HG02678 (cell line): ENCODE data around the gene ATP2A1.
A peak's percentile ranks its signal among the peaks of the same experiment; 100 is the strongest.

Experiments used
- ATAC-seq: cut with Tn5 transposase; IDR thresholded peaks from one replicate; pipeline ENCODE4 v1.9.1; 2021; ENCODE audit warnings: mild to moderate bottlenecking, moderate library complexity; ENCODE audit not compliant: unreplicated experiment

ATP2A1 gene

DNA sequence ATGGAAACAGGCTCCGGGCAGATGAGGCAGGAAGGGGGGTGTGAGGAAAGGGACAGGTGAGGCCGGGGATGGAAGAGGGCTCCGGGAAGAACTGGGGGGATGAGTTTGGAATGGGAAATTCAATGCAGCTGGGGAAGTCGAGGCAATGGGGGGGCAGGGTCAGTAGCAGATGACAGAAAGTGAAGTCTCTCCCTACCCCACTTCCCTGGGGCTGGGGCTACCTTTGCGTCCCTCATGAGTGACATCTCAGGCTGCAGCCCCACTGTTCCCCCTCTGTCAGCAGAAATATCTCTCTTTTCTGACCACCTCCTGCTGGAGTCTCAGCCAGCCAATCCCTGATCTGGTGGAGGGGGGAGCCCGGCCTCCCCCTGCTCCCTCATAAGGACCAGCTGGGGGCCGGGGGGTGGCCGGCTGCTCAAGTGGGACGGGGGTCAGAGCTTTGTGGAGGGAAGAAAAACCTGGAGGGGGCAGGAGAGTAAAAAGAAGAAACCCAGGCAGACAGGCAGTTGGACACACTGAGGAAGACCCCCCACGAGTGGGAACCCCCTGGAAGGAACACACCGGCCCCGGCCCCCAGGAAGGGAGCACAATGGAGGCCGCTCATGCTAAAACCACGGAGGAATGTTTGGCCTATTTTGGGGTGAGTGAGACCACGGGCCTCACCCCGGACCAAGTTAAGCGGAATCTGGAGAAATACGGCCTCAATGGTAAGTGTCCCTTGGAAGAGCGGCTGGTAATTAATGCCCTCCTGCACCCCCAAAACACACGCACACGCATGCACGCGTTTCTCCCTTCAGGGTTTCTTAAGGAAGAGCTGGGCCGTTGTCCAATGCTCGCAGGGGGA lies at the start of gene ATP2A1:
Gene ATP2A1 (plus strand): TSS at position 406 of the 844 bp plus-strand sequence. CDS start 184 bp downstream, at position 590.
- ATAC-seq = no peak

- ATAC-seq = no peak
These were observed 48.5 kb upstream of the ATP2A1 start for GRCh38 chr16:28829747-28830146.

GRCh38 chr16:28830531-28830930 lies 47.8 kb upstream of the ATP2A1 start:
- no peak for ATAC-seq

- ATAC-seq = no peak
These were observed 43.9 kb upstream of the ATP2A1 start for GRCh38 chr16:28834349-28834748.

DNA sequence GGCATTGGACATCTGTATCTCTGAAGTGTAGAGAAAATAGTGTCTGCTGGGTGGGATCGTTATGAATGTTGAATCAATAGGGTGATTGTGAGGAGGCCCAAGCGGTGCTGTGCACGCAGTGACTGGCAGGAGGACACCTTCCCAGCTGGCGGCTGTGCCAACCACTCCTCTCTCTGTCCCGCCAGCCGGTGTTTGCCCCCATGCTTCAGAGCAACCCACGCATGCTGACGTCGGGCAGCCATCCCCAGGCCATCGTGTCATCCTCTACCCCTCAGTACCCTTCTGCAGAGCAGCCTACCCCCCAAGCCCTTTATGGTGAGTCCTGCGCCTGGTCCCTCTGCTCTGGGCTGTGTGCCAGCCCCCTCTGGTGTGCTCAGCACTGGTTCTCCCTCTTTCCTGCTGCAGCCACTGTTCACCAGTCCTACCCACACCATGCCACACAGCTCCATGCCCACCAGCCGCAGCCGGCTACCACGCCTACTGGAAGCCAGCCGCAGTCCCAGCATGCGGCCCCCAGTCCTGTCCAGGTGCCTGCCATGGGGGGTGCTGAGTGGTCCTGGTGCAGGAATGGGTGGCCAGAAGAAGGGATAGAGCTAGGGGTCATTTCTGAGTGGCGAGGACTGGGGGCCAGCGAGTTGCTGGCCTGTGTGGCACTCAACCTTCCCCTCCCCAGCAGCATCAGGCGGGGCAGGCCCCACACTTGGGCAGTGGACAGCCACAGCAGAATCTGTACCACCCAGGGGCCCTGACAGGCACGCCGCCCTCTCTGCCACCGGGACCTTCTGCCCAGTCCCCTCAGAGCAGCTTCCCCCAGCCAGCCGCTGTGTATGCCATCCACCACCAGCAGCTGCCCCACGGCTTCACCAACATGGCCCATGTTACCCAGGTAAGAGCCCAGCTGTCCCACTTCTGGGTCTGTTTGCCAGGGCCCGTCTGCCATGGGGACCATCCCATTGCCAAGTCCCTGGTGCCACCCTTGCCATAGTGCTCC lies 43.1 kb upstream of the ATP2A1 start:
- ATAC-seq = no peak

DNA sequence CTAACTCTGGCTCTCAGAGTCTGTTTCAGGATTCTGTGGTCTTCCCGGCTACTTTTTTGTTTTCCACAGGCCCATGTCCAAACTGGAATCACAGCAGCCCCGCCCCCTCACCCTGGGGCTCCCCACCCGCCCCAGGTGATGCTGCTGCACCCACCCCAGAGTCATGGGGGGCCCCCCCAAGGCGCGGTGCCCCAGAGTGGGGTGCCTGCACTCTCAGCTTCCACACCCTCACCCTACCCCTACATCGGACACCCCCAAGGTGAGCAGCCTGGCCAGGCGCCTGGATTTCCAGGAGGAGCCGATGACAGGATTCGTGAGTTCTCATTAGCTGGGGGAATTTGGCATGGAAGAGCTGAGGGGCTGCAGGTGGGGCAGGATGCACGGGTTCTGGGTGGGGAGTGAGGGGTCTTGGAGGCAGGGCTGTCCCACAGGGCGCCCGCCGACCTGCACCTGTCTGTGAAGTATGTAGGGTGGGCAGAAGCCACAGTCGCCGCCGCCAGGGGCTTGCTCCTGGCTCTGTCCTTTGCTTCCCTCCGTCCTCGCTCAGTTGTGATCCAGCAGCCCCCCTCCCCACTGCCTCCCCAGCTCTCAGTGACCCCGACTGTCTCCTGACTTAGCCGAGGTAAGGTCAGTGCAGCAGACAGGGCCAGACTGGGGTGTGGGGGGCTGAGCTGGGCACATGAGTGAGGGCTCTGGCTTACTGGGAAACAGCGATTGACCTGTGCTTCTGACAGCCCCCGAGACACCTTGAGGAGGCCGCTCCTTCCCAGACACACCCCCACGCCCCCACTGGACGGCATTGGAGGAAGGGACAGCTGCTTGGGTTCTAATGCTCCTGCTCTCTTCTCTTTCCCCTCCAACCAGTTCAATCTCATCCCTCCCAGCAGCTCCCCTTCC lies 42.2 kb upstream of the ATP2A1 start:
- ATAC-seq = no peak

DNA sequence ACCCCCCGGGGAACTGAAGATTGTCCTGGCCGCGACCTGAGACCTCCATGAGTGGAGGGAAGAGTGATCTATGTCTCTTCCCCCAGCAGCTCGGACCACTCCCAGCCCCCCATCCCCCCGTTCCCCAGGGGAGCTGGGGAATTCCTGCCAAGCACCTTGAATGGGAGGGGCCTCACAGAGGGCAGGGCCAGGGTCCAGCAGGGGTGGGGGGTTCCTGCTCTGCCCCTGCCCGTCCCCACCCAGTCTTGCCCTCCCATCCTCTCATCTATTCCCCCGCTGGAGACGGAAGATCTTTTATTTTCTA lies 41.6 kb upstream of the ATP2A1 start:
- ATAC-seq = no peak

GRCh38 chr16:28837672-28838557 lies 40.4 kb upstream of the ATP2A1 start:
- no peak for ATAC-seq

- ATAC-seq = no peak
These were observed 39.8 kb upstream of the ATP2A1 start for GRCh38 chr16:28838558-28838918.

DNA sequence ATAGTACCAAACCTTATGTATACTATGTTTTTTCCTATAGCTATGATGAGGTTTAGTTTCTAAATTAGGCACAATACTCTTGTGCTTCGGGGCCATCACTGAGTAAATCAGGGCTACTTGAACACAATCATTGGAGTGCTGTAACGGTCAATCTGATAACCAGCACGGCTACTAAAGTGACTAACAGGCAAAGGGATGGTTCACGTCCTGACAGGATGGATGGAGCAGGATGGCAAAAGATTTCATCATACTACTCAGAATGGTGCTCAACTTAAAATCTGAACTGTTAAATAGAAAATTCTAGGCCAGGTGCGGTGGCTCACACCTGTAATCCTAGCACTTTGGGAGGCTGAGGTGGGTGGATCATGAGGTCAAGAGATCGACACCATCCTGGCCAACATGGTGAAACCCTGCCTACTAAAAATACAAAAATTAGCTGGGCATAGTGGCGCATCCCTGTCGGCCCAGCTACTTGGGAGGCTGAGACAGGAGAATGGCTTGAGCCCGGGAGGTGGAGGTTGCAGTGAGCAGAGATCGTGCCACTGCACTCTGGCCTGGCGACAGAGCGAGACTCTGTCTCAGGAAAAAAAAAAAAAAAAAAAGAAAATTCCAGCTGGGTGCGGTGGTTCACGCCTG lies 39.2 kb upstream of the ATP2A1 start:
- ATAC-seq = no peak

- ATAC-seq = no peak
These were observed 38.4 kb upstream of the ATP2A1 start for GRCh38 chr16:28839899-28840298.

- no peak for ATAC-seq
These were observed 35.6 kb upstream of the ATP2A1 start for GRCh38 chr16:28842696-28843095.

DNA sequence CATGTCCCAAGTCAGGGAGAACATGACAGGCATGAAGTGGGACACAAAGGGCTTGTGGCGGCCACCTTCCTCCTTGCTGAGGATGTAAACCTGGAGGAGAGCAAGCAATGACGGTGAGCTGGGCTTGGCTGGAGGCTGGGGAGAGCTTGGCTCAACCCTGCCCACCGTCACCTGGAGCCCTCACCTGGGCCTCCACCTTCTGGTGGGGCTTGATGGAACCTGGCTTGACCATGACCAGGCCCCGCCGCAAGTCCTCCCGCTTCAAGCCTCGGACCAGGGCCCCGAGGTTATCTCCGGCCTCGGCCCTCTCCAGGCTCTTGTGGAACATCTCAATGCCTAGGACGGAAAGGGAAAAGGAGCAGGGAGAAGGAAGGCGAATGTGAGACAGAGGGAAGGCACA lies 34.5 kb upstream of the ATP2A1 start:
- no peak for ATAC-seq

GRCh38 chr16:28844226-28844885 lies 33.9 kb upstream of the ATP2A1 start:
- no peak for ATAC-seq

DNA sequence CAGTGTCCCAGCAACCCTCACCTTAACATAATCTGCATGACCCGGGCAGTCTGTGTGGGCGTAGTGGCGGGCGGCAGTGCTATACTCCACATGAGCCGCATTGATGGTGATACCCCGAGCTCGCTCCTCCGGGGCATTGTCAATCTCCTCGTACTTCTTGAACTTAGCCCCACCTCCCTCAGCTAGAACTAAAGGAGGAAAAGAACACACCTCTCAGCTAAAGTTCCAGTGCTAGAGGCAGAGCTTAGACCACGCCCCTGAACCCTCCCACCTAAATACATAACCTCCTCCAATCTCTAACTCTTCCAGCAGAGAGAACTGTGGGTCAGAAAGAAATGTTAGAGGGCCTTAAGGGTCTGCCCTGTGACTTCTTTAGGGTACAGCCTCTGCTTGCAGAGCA lies 33.0 kb upstream of the ATP2A1 start:
- ATAC-seq = no peak

DNA sequence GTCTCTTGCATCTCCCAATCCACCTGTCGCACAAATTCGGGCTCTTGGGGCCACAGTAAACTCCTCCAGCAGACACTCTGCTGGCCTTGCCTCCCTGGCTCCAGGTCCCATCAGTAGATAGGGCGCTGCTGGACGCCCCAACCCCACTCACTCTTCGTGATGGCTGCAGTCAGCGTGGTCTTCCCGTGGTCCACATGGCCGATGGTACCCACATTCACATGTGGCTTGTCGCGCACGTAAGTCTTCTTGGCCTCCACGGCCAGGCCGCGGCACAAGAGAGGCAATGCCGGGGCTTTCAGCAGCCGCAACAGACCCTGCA lies 32.6 kb upstream of the ATP2A1 start:
- peak; percentile 1 for ATAC-seq

DNA sequence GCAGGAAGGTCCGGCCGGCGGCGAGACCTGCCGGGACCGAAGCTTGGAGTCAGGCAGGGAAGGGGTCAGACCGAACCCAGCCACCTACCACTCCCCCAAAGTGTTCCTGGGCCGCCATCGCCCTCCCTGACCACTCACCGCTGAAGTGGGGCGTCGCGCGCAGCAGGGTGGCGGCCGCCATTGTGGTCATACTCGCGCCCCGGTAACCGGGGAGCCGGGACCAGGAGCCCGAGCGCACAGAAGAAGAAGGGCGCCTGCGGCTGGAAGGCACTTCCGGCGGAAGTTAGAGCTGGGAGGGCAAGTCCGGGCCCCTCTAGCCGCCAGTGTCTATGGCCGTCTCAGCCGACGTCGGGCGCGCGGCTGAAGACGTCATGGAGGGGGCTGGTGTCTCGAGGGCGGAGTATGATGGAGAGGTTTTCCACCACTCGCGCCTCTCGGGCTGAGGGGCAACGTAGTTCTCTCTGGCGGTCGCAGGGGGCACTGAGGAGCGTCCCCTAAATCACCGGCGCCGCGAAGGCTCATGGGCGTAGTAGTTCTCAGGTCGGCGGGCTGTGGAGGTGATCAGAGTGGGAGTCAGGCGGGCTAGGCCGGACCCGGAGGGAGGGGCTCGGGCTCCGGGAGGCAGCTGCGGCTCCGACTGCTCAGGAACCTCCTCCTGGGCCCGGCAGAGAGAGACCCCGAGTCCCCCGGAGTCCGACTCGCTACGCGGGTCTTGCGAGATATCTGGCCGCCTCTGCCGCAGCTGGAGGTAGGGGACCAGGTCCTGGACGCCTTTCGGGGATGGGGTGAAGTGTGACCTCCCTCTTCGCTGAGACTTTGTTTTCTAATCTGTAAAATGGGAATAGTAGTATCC lies 32.0 kb upstream of the ATP2A1 start, which contains the start of gene TUFM:
Gene TUFM (minus strand): TSS at position 269 of the 853 bp plus-strand sequence. CDS start 79 bp downstream, at position 190.
- ATAC-seq = peak; percentile 91

GRCh38 chr16:28846933-28847273 lies 31.4 kb upstream of the ATP2A1 start:
- ATAC-seq = no peak
